TTC549 (cell line): ENCODE data around the gene GMIP.
"Not testable (repeated sequence)": the region's sequence is repeated elsewhere in the genome, so short reads cannot be mapped to it uniquely, and the experiment has no call there.

Source experiments
- FAIRE-seq: peaks from 2 replicates; lab custom pipeline; 2012; peaks lifted over from hg19 to GRCh38; lab: Jason Lieb, UNC

GMIP gene, protein sequence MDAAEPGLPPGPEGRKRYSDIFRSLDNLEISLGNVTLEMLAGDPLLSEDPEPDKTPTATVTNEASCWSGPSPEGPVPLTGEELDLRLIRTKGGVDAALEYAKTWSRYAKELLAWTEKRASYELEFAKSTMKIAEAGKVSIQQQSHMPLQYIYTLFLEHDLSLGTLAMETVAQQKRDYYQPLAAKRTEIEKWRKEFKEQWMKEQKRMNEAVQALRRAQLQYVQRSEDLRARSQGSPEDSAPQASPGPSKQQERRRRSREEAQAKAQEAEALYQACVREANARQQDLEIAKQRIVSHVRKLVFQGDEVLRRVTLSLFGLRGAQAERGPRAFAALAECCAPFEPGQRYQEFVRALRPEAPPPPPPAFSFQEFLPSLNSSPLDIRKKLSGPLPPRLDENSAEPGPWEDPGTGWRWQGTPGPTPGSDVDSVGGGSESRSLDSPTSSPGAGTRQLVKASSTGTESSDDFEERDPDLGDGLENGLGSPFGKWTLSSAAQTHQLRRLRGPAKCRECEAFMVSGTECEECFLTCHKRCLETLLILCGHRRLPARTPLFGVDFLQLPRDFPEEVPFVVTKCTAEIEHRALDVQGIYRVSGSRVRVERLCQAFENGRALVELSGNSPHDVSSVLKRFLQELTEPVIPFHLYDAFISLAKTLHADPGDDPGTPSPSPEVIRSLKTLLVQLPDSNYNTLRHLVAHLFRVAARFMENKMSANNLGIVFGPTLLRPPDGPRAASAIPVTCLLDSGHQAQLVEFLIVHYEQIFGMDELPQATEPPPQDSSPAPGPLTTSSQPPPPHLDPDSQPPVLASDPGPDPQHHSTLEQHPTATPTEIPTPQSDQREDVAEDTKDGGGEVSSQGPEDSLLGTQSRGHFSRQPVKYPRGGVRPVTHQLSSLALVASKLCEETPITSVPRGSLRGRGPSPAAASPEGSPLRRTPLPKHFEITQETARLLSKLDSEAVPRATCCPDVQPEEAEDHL

GRCh38 chr19:19643158-19644053 lies at the start of gene GMIP:
TSS of gene GMIP (minus strand) at chr19:19643657. CDS start at chr19:19643529, 128 bp downstream.
- FAIRE-seq, result no peak

GRCh38 chr19:19691683-19692082 lies 48.2 kb upstream of the GMIP start:
- no peak for FAIRE-seq

GRCh38 chr19:19689023-19689422 lies 45.6 kb upstream of the GMIP start:
- FAIRE-seq, result not testable (repeated sequence)

GRCh38 chr19:19687090-19687489 lies 43.6 kb upstream of the GMIP start:
- FAIRE-seq, result no peak

GRCh38 chr19:19686580-19686979 lies 43.1 kb upstream of the GMIP start:
- FAIRE-seq, result no peak

GRCh38 chr19:19686119-19686518 lies 42.7 kb upstream of the GMIP start:
- not testable (repeated sequence) for FAIRE-seq

- FAIRE-seq, result no peak
Observed at GRCh38 chr19:19679176-19680073, 36.0 kb upstream of the GMIP start.

DNA sequence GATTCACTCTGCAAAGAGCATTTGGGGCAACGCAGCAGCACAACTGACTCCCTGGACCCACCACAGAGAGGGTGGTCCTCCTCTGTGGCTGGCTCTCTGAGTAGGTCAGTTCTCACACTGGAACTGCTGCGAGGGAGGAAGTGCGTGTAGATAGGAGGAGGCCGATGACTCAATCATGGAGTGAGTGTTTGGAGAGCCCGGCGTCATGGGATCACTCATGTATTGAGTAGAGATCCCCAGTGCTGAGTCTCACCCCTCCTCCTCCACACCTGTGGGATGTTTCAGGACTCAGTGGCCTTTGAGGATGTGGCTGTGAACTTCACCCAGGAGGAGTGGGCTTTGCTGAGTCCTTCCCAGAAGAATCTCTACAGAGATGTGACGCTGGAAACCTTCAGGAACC lies 34.1 kb upstream of the GMIP start:
- FAIRE-seq, result no peak

DNA sequence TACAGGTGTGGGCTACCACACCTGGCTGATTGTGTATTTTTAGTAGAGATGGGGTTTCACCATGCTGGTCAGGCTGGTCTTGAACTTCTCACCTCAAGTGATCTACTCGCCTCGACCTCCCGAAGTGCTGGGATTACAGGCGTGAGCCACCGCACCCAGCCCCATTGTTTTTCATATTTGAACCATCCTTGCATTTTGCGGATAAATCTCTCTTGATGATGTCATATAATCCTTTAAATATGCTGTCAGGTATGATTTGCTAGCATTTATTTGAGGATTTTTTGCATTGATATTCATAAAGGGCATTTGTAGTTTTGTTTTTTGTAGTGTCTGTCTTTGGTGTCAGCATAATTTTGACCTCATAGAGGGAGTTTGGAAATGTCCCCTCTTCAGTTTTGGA lies 30.9 kb upstream of the GMIP start:
- no peak for FAIRE-seq

DNA sequence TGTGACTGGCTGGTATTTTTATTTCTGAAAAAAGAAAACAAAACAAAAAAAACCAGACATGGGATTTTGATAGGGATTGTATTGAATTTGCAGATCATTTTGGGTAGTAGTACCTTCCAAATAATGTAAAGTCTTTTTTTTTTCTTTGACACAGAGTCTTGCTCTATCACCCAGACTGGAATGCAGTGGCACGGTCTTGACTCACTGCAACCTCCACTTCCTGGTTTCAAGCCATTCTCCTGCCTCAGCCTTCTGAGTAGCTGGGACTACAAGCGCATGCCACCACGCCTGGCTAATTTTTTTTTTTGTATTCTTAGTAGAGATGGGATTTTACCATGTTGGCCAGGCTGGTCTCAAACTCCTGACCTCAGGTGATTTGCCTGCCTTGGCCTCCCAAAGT lies 29.4 kb upstream of the GMIP start:
- no peak for FAIRE-seq

- no peak for FAIRE-seq
Observed at GRCh38 chr19:19670070-19670551, 26.7 kb upstream of the GMIP start.

DNA sequence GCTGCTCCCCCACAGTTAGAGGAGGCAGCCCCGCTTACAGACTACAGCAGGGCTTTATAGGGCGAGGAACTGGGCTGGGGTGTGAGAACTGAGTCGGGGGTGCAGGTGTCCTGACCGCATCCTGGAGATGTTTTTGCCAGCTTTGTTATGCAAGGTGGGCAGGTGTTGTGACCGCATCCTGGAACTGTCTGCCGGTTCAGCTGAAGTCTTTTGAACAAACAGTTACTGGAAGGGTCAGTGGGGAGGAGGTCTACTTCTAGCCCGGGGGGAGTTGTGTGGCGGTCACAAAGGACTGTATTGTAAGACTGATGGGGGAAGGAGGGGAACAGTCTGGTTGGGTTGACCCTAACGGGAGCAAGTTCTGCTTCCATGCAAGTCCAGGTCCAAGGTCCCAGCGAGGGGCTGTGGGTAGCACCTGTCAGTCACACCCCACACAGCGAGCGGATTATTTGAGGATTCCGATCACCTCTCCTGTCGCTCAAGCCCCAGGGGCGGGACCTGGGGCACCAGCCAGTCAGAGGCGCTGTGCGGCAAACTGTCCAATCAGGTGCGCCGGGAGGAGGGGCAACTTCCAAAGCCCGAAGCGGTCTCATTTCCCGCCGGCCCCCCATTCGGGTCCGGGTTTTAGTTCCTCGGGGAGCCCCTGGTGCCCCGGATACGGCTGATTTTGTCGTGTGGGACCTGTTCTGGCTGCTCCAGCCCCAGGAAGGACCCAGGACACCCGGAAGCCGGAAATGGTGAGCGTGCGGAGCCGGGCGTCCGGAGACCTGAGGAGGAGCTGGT lies 25.0 kb upstream of the GMIP start, which contains the start of gene ZNF101:
ZNF101 (plus strand) TSS at position 610 of the 783 bp plus-strand sequence; CDS start at position 735, 125 bp downstream.
- peak; percentile 5 for FAIRE-seq

DNA sequence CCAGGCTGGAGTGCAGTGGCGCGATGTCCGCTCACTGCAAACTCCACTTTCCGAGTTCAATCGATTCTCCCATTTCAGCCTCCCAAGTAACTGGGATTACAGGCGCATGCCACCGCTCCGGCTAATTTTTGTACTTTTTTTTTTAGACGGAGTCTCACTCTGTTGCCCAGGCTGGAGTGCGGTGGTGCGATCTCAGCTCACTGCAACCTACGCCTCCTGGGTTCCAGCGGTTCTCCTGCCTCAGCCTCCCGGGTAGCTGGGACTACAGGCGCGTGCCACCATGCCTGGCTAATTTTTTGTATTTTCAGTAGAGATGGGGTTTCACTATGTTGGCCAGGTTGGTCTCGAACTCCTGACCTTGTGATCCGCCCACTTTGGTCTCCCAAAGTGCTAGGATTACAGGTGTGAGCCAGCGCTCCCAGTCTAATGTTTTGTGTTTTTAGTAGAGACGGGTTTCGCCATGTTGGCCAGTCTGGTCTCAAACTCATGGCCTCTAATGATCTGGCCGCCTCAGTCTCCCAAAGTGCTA lies 22.0 kb upstream of the GMIP start:
- FAIRE-seq, result not testable (repeated sequence)

- FAIRE-seq, result peak; percentile 68
Observed at GRCh38 chr19:19663256-19664120, 20.0 kb upstream of the GMIP start, which contains the start of gene ATP13A1. TSS of gene ATP13A1 (minus strand) at chr19:19663676. CDS start at chr19:19663666, 10 bp downstream.

DNA sequence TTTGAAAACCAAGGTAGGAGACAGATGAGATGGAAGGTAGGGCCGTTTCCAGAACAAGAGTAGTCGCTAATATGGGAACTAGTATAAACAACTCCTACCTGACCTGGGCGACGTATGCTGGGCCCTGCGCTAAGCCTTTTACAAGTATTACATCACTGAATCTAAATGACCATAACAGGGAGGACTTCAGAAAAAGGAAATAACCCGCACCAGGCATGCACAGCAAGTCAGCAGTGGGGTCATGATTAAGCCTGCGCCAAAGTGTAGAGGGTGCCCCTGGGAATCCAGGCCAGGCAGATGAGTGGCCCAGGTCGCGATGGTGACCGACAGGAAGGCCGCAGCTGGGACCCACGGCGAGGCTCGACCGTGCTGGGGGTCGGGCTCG lies 19.4 kb upstream of the GMIP start:
- no peak for FAIRE-seq

DNA sequence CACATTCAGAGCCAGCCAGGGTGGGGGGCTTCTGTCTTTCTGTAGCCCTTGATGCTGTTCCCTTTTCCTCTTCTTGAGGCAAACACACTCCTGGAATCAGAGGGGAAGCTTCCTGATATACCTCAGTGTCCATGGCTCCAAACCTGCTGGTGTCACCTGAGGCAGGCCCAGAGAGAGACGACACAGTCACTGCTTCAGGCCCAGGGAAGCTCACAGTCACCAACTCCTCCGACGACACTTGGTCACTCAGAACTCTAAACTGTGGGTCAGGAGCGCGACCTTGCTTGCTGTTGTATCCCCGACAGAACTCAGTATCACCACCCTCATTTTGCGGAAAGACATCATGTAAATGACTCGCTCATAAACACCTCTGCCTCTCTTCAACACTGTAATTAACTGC lies 18.9 kb upstream of the GMIP start:
- no peak for FAIRE-seq

DNA sequence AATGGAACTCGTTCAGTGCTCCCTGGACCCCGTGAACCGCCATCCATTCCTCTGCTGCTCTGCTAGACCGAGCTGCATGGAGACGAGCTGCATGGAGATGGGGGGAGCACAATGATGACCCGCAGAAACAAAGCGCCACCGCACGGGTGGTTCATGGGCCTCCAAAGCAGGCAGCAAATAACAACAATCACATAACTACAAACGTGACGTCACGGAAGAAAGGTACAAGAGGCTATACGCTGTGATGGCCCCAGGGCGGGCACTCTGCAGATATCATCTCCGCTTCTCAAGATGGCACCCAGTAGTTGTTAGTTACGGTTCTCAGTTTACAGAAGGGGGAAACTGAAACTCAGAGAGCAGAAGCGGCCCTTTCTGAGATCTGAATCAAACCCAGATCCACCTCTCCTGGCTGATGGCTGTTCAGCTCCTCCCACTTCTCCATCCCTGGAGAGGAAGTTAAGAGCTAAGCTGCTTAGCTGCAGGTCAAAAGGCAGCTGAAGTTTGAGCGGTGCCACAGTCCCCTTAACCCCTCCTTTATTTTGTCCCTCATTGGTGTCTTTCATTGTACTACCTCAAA lies 18.3 kb upstream of the GMIP start:
- FAIRE-seq, result no peak

DNA sequence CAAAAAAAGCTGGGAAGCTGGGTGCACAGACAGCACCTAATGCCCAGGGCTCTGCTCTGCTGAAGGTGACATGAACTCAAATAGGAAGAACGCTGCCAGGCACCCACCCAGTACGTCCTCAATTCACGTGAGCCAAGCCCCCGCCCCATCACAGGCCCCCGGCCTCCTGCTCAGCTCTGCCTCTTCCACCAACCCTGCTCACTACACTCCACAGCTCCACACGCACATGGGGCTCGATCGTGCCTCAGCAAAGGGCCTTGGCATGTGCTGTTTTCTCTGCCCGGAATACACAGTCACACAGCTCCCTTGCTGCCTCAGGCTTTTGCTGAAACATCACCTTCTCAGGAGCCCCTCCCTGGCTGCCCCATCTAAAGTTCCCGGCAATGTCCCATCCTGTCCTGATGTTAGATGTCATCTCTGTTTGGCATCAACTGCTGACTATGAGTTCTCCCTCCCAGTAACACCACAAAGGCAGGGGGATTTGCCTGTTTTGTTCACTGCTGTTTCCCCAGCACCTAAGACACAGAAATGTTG lies 17.8 kb upstream of the GMIP start:
- FAIRE-seq, result no peak
